Left renal cortex interstitium (tissue), 4 donors: ENCODE measurements around the gene FBXW11. TPM values are rescaled to one million over a fixed set of nuclear protein-coding genes. Genes with fewer than 3 reads are reported as not detected.

ENCODE experiments used
- DNase-seq, 4 donors: peaks; one replicate each; pipeline ENCODE4 v3.0.0-alpha.2; 2013; ENCODE audit warnings: low read depth in 4 of 4, low spot score in 2 of 4, missing footprints in 1 of 4
- polyA plus RNA-seq, 4 donors: library from polyadenylated mRNA; unstranded; fragments of 120-200 nt; gene quantifications; one replicate each; pipeline ENCODE4 v1.2.1, GENCODE V29; 2013; ENCODE audit not compliant: insufficient read length in 4 of 4

The FBXW11 gene
- polyA plus RNA-seq, 4 donors: 51.0 to 58.7 (median 55.5) TPM

DNA sequence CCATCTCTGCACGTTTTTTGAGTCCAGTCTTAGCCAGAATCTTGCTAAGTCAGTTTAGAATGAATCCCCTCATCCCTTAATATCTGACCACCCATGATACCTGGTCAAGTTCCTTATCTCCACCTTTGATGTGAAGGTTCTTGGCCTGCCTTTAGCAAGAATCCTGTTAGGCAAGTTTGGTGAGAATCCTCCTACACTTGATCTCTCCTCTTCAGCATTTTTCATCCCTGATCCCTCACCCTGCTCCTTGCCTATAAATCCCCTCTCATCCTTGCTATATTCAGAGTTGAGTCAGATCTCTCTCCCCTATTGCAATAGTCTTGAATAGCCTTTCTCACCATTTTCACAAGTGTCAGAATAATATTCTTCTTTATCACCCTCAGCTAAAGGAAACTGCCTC is 189.8 kb downstream of the FBXW11 start:
- DNase-seq: no peak

DNA sequence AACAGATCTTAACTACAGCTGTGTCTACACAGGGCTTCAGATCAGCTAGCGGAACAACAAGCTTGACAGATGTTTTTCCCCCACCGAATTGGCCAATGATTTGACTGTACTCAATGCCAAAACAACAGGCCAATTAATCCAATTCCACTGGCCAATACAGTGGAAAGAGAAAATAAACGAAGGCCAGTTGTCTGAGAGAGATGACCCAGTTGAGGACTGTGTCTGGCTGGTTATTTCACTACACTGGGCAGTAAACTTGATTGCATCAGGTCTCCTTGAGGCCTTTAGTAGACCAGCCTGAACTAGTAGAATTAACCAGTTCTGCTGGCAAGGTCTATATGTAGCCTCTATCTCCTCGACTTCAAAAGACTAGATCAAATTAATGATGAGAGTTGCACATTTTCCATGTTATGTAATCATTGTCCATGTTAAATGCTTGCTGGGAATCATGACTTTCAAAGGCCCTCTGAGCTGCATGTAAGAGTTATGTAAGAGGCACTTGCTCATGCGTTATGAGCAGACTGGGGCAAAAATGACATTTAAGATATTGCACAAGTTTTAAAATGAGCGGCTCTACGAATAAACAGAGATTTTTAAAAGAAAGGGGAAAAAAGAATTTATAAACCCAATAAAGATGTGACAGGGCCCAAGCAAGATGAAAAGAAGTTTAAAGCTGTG is 192.5 kb downstream of the FBXW11 start:
- DNase-seq: no peak

DNA sequence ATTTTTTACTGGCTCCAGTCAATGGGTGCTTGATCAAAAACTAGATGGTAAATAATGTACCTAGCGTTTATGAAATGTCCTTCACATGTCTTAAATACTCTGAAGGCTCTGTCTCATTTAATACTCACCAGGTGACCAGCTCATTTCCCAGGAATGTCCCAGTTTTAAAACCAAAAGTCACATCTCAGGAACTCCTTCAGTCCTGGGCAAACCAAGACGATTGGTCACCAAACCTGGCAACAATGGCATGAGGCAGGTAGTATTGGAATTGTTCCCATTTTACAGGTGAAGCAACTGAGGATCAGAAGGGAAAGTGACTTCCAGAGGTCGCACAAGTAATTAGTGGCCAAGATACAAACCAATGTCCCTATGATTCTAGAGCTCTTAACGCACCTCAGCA is 193.2 kb downstream of the FBXW11 start:
- no peak for DNase-seq

Other genes with a start within 250 kb of the FBXW11 start
- under 1 TPM in 1 of 4 donors, not detected in 3; 0.13 TPM for gene SMIM23, start 220.8 kb downstream of the FBXW11 start, polyA plus RNA-seq
- gene STK10, start 181.6 kb upstream of the FBXW11 start, polyA plus RNA-seq: 10 to 100 TPM; 12.9 to 22.2 (median 17.4) TPM
- not detected for gene EFCAB9, start 187.5 kb upstream of the FBXW11 start, polyA plus RNA-seq